Keratinocyte (primary cell): ENCODE results near the gene CACNA1C. TPM values are rescaled to one million over a fixed set of nuclear protein-coding genes. Genes with fewer than 3 reads are reported as not detected.

Source experiments
- DNase-seq: peaks from one replicate; pipeline ENCODE4 v3.0.0-alpha.2; 2011; ENCODE audit warnings: low read depth, missing footprints, low spot score
- FAIRE-seq: peaks from 2 replicates; lab custom pipeline; 2011; peaks lifted over from hg19 to GRCh38; lab: Jason Lieb, UNC
- H2AFZ ChIP-seq: 2 replicates; pipeline ENCODE4 v1.6.0; 2012; ENCODE audit warnings: low read length, control low read depth, inconsistent platforms; ENCODE audit not compliant: control insufficient read depth
- H3K27ac ChIP-seq: 2 replicates; pipeline ENCODE4 v1.5.1; 2011; ENCODE audit warnings: low read length; ENCODE audit not compliant: control insufficient read depth, insufficient read depth
- H3K27me3 ChIP-seq: 3 replicates; pipeline ENCODE4 v1.6.0; 2011; ENCODE audit warnings: low read length; ENCODE audit not compliant: control insufficient read depth, insufficient read depth; ENCODE audit errors: extremely low read depth
- H3K36me3 ChIP-seq, 2 experiments: 2 replicates in 1 of 2; 3 replicates in 1 of 2; pipeline ENCODE4 v1.5.1; 2011; ENCODE audit warnings: low read length in 2 of 2, mild to moderate bottlenecking in 1 of 2; ENCODE audit not compliant: control insufficient read depth in 2 of 2, insufficient read depth in 2 of 2; ENCODE audit errors: extremely low read depth in 1 of 2
- H3K4me1 ChIP-seq: 3 replicates; pipeline ENCODE4 v1.5.1; 2011; ENCODE audit warnings: low read length; ENCODE audit not compliant: control insufficient read depth, insufficient read depth; ENCODE audit errors: extremely low read depth
- H3K4me2 ChIP-seq: 3 replicates; pipeline ENCODE4 v1.6.0; 2011; ENCODE audit warnings: low read depth, low read length; ENCODE audit not compliant: control insufficient read depth, insufficient read depth; ENCODE audit errors: extremely low read depth
- H3K4me3 ChIP-seq, 3 experiments: fragments of 200-600 bp in 1 of 3; sonication (generic) in 1 of 3; 2 replicates in 2 of 3; 3 replicates in 1 of 3; pipeline ENCODE4 v1.5.1; 2011 to 2016; ENCODE audit warnings: low read length in 3 of 3, mild to moderate bottlenecking in 3 of 3, control low read depth in 2 of 3, inconsistent platforms in 1 of 3, low read depth in 1 of 3, mixed read lengths in 1 of 3, mixed run types in 1 of 3, moderate library complexity in 1 of 3; ENCODE audit not compliant: control insufficient read depth in 2 of 3, insufficient read depth in 2 of 3; ENCODE audit errors: extremely low read depth in 1 of 3
- H3K79me2 ChIP-seq: 2 replicates; pipeline ENCODE4 v1.6.0; 2012; ENCODE audit warnings: low read length; ENCODE audit not compliant: control insufficient read depth, insufficient read depth
- H3K9ac ChIP-seq: 3 replicates; pipeline ENCODE4 v1.6.0; 2011; ENCODE audit warnings: low read length; ENCODE audit not compliant: control insufficient read depth, insufficient read depth; ENCODE audit errors: extremely low read depth
- H3K9me1 ChIP-seq: 3 replicates; pipeline ENCODE4 v1.6.0; 2011; ENCODE audit warnings: low read length; ENCODE audit not compliant: control insufficient read depth, insufficient read depth; ENCODE audit errors: extremely low read depth
- H3K9me3 ChIP-seq: 2 replicates; pipeline ENCODE4 v1.5.1; 2012; ENCODE audit warnings: low read depth, low read length; ENCODE audit not compliant: control insufficient read depth
- H4K20me1 ChIP-seq: 3 replicates; pipeline ENCODE4 v1.6.0; 2011; ENCODE audit warnings: low read length; ENCODE audit not compliant: control insufficient read depth, insufficient read depth; ENCODE audit errors: extremely low read depth
- EZH2 ChIP-seq: IDR thresholded peaks from one replicate; pipeline ENCODE4 v1.6.1; 2012; ENCODE audit warnings: inconsistent platforms, mild to moderate bottlenecking, low read length, moderate library complexity
- dilution Hi-C: fragments of 300-500 bp; cut with MboI; formaldehyde crosslinking; loops from one replicate; pipeline ENCODE4 v1.7.0; 2020; ENCODE audit warnings: low sequenced_read_pairs; ENCODE audit not compliant: extremely low pct_ligation_motif_present
- polyA plus RNA-seq, 5 experiments: library from polyadenylated mRNA; depleted of rRNA in 3 of 5; stranded (reverse) in 3 of 5; stranded (forward) in 1 of 5; unstranded in 1 of 5; fragments of >200 nt; gene quantifications; 1 replicate in 1 of 5; 2 replicates in 3 of 5; 3 replicates in 1 of 5; pipeline versions ENCODE4 v1.2.1 to v1.2.3, GENCODE V29; 2011 to 2012; ENCODE audit warnings: missing spikeins in 2 of 5, low read depth in 1 of 5, low replicate concordance in 1 of 5
- TF ChIP-seq, protein P1 (sequence below), 3 experiments: IDR thresholded peaks in 1 of 3; conservative IDR thresholded peaks in 1 of 3; optimal IDR thresholded peaks in 1 of 3; 2 replicates in 2 of 3; 3 replicates in 1 of 3; pipeline versions ENCODE3 to v1.5.1; 2011; ENCODE audit warnings: low read length in 3 of 3, mild to moderate bottlenecking in 3 of 3, moderate library complexity in 2 of 3, control low read depth in 1 of 3, inconsistent platforms in 1 of 3; ENCODE audit not compliant: insufficient read depth in 2 of 3; ENCODE audit errors: extremely low read depth in 1 of 3

Gene CACNA1C
- polyA plus RNA-seq, 1 donor (not counting 4 experiments of a cell fraction or from before 2014, with no cell fraction given), result not detected

- H3K9me1 ChIP-seq, result no peaks in the 10 kb centered on the region
- H3K9me3 ChIP-seq, result no peaks in the 10 kb centered on the region
- no peaks in the 10 kb centered on the region for H3K4me1 ChIP-seq
- H4K20me1 ChIP-seq, result no peaks in the 10 kb centered on the region
- no peaks in the 10 kb centered on the region for H3K79me2 ChIP-seq
- no peak overlapping the region for H3K4me2 ChIP-seq
- no peaks in the 10 kb centered on the region for H3K27me3 ChIP-seq
- no peak overlapping the region for H2AFZ ChIP-seq
- no peak for FAIRE-seq
- H3K4me3 ChIP-seq, result no peak overlapping the region
- DNase-seq, result no peak
- no peak overlapping the region for H3K27ac ChIP-seq
- H3K9ac ChIP-seq, result no peak overlapping the region
- no peaks in the 10 kb centered on the region for H3K36me3 ChIP-seq
- TF ChIP-seq, protein P1, sequence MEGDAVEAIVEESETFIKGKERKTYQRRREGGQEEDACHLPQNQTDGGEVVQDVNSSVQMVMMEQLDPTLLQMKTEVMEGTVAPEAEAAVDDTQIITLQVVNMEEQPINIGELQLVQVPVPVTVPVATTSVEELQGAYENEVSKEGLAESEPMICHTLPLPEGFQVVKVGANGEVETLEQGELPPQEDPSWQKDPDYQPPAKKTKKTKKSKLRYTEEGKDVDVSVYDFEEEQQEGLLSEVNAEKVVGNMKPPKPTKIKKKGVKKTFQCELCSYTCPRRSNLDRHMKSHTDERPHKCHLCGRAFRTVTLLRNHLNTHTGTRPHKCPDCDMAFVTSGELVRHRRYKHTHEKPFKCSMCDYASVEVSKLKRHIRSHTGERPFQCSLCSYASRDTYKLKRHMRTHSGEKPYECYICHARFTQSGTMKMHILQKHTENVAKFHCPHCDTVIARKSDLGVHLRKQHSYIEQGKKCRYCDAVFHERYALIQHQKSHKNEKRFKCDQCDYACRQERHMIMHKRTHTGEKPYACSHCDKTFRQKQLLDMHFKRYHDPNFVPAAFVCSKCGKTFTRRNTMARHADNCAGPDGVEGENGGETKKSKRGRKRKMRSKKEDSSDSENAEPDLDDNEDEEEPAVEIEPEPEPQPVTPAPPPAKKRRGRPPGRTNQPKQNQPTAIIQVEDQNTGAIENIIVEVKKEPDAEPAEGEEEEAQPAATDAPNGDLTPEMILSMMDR (optimal IDR thresholded peaks at IDR 0.05 in 1 of 3, IDR thresholded peaks at IDR 0.05 in 1 of 3, conservative IDR thresholded peaks at IDR 0.05 in 1 of 3; ENCODE audit: extremely low read depth in 1 of 3, insufficient read depth in 2 of 3, low read length in 3 of 3), result no peak
- no peak for TF ChIP-seq EZH2
- dilution Hi-C loops, result no loop called here
These were observed 407.4 kb downstream of the CACNA1C start for GRCh38 chr12:2460051-2460670.

DNA sequence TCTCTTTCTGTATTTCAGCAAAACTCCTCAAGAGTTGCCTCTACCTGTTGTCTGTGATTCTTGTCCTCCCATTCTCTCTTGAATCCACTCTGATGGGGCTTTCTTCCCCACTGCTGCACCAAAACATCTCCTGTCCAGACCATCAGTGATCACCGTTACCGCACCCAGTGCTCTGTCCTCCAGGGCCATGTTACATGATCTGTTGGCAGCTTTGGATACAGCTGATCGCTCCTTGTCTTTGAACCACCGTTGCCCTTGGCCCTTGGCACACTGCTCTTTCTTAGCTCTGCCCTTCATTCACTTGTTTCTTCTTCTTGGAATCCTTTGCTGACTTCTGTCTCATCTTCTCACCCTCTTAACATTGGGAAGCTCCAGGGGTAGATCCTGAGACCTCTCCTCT lies 408.3 kb downstream of the CACNA1C start:
- no peak for DNase-seq
- Histone ChIP-seq H3K4me2 (no peak overlapping the region), H3K4me1 (no peaks in the 10 kb centered on the region), H2AFZ (no peak overlapping the region), H4K20me1 (no peaks in the 10 kb centered on the region), H3K4me3 (no peak overlapping the region), H3K27ac (no peak overlapping the region), H3K27me3 (no peaks in the 10 kb centered on the region), H3K79me2 (no peaks in the 10 kb centered on the region), H3K9me3 (no peaks in the 10 kb centered on the region), H3K9ac (no peak overlapping the region), H3K36me3 (no peaks in the 10 kb centered on the region), H3K9me1 (no peaks in the 10 kb centered on the region)
- FAIRE-seq, result no peak
- TF ChIP-seq EZH2, result no peak
- TF ChIP-seq, protein P1 (optimal IDR thresholded peaks at IDR 0.05 in 1 of 3, IDR thresholded peaks at IDR 0.05 in 1 of 3, conservative IDR thresholded peaks at IDR 0.05 in 1 of 3; ENCODE audit: extremely low read depth in 1 of 3, insufficient read depth in 2 of 3, low read length in 3 of 3), result no peak
- dilution Hi-C loops, result no loop called here
